Measurements from ENCODE around the gene KLHL2. TPM values are rescaled to one million over a fixed set of nuclear protein-coding genes. Genes with fewer than 3 reads are reported as not detected.
"Not testable (repeated sequence)": the region's sequence is repeated elsewhere in the genome, so short reads cannot be mapped to it uniquely, and the experiment has no call there.

KLHL2 gene
- total RNA-seq, 1 donor from 2014 or later, result 28.2 TPM

DNA sequence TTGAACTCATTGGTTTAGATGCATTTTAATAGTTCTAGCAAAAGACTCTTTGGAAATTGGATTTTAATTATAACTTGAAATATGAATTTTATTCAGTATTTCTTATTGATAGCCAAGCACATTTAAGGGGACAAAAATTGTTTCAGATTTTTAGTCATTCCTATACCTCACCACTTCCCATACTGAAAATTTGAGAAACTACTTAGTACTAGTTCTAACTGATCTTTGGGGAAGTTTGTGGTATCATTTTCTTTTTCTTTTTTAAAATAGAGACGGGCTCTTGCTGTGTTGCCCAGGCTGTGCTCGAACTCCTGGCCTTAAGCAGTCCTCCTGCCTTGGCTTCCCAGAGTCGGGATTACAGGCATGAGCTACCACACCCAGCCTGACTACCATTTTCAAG is 68.0 kb downstream of the KLHL2 start:
- not testable (repeated sequence) for H3K4me1 ChIP-seq (ENCODE audit: insufficient read depth, low read length); H3K27ac ChIP-seq (ENCODE audit: low read depth, low read length); H3K9me3 ChIP-seq (ENCODE audit: insufficient read depth, low read depth, low read length); H2AFZ ChIP-seq (ENCODE audit: low read depth, low read length); H3K4me3 Mint-ChIP-seq (ENCODE audit: unreplicated experiment); H3K36me3 ChIP-seq (ENCODE audit: insufficient read depth, low read length); H4K20me1 ChIP-seq (ENCODE audit: insufficient read depth, low read length); H3K27me3 ChIP-seq (ENCODE audit: insufficient read depth, low read length); H3K9me3 Mint-ChIP-seq (ENCODE audit: unreplicated experiment); H3K4me2 ChIP-seq (ENCODE audit: low read length); H3K79me2 ChIP-seq (ENCODE audit: insufficient read depth, low read length); DNase-seq (ENCODE audit: low read depth); FAIRE-seq; H3K4me3 ChIP-seq (ENCODE audit: insufficient read depth, low read depth, low read length); H3K4me1 Mint-ChIP-seq (ENCODE audit: low read depth, unreplicated experiment); H3K9ac ChIP-seq (ENCODE audit: low read length); H3K36me3 Mint-ChIP-seq (ENCODE audit: low read depth, unreplicated experiment); H3K27me3 Mint-ChIP-seq (ENCODE audit: low read depth, unreplicated experiment); H3K27ac Mint-ChIP-seq (ENCODE audit: unreplicated experiment)

DNA sequence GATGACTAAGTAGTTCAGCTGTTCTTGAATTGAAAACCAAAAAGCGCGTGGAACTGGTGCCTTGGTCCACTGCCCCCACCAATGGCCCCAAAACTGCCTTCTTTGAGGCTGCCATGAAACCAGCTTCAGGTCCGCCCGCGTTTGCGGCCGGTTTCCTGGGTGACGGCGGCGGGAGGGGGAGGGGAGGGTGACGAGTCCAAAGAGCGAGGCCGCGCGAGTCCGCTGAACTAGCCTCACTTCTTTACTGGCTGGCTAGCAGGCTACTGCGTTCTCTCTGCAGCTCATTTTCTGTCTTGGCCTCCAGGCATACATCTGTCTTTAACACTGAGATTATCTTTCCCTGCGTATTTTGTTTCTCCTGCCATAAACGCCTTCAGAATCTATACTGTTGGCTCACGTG is 72.2 kb downstream of the KLHL2 start:
- not testable (repeated sequence) for H3K36me3 ChIP-seq (ENCODE audit: insufficient read depth, low read length); H3K4me2 ChIP-seq (ENCODE audit: low read length); DNase-seq (ENCODE audit: low read depth); H3K27ac ChIP-seq (ENCODE audit: low read depth, low read length); H3K4me1 ChIP-seq (ENCODE audit: insufficient read depth, low read length); H3K9me3 Mint-ChIP-seq (ENCODE audit: unreplicated experiment); H2AFZ ChIP-seq (ENCODE audit: low read depth, low read length); H3K27me3 Mint-ChIP-seq (ENCODE audit: low read depth, unreplicated experiment); H3K4me1 Mint-ChIP-seq (ENCODE audit: low read depth, unreplicated experiment); H3K4me3 Mint-ChIP-seq (ENCODE audit: unreplicated experiment); FAIRE-seq; H3K27me3 ChIP-seq (ENCODE audit: insufficient read depth, low read length); H3K27ac Mint-ChIP-seq (ENCODE audit: unreplicated experiment); H3K79me2 ChIP-seq (ENCODE audit: insufficient read depth, low read length); H4K20me1 ChIP-seq (ENCODE audit: insufficient read depth, low read length); H3K4me3 ChIP-seq (ENCODE audit: insufficient read depth, low read depth, low read length); H3K9ac ChIP-seq (ENCODE audit: low read length); H3K9me3 ChIP-seq (ENCODE audit: insufficient read depth, low read depth, low read length)
- H3K36me3 Mint-ChIP-seq (ENCODE audit: low read depth, unreplicated experiment), result peaks cover 19% of the 10 kb centered on the region

DNA sequence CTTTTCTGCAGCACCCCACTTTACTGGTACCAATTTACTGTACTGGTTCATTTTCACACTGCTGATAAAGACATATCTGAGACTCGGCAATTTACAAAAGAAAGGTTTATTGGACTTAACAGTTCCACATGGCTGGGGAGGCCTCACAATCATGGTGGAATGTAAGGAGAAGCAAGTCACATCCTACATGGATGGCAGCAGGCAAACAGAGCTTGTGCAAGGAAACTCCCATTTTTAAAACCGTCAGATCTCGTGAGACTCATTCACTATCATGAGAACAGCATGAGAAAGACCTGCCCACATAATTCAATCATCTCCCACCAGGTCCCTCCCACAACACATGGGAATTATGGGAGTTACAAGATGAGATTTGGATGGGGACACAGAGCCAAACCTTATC is 77.3 kb downstream of the KLHL2 start:
- H3K9ac ChIP-seq (ENCODE audit: low read length); H2AFZ ChIP-seq (ENCODE audit: low read depth, low read length); FAIRE-seq; H3K4me1 ChIP-seq (ENCODE audit: insufficient read depth, low read length); H3K27ac ChIP-seq (ENCODE audit: low read depth, low read length); H3K79me2 ChIP-seq (ENCODE audit: insufficient read depth, low read length); H3K4me2 ChIP-seq (ENCODE audit: low read length); DNase-seq (ENCODE audit: low read depth); H3K27me3 Mint-ChIP-seq (ENCODE audit: low read depth, unreplicated experiment); H3K9me3 Mint-ChIP-seq (ENCODE audit: unreplicated experiment); H3K4me3 ChIP-seq (ENCODE audit: insufficient read depth, low read depth, low read length); H3K27me3 ChIP-seq (ENCODE audit: insufficient read depth, low read length); H3K36me3 ChIP-seq (ENCODE audit: insufficient read depth, low read length); H3K27ac Mint-ChIP-seq (ENCODE audit: unreplicated experiment); H3K9me3 ChIP-seq (ENCODE audit: insufficient read depth, low read depth, low read length); H3K4me3 Mint-ChIP-seq (ENCODE audit: unreplicated experiment); H4K20me1 ChIP-seq (ENCODE audit: insufficient read depth, low read length): not testable (repeated sequence)
- H3K36me3 Mint-ChIP-seq (ENCODE audit: low read depth, unreplicated experiment), result peaks cover 20% of the 10 kb centered on the region
- peaks cover 16% of the 10 kb centered on the region for H3K4me1 Mint-ChIP-seq (ENCODE audit: low read depth, unreplicated experiment)

DNA sequence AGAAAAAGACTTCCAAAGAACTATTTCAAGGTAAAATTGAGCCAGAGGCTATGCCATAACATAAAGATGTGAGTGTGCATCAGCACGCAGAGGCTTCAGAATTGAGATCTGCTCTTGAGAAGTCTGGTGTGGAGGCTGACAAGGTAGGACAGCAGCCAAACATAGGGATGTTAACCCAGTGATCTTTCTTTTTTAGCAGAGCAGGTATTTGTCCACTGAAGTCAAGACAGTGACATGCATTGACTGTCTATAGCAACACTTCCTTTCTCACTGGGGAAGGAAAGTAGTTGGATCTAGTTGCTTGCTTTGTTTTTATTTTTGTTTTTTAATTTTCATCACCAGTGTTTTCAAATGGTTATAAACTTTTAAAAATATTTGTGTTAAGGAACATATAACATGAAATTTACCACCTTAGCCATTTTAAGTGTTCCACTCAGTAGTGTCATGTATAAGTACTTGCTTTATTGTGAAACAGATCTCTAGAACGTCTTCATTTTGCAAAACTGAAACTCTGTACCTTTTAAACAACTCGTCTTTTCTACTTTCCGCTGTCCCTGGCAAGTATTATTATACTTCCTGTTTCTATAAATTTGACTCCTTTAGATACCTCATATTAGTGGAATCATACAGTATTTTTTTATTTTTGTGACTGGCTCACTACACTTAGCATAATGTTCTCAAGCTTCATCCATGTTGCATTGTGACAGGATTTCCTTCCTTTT is 79.4 kb downstream of the KLHL2 start:
- not testable (repeated sequence) for H2AFZ ChIP-seq (ENCODE audit: low read depth, low read length); H3K36me3 ChIP-seq (ENCODE audit: insufficient read depth, low read length); H3K9me3 ChIP-seq (ENCODE audit: insufficient read depth, low read depth, low read length); H3K27ac Mint-ChIP-seq (ENCODE audit: unreplicated experiment); H3K27me3 Mint-ChIP-seq (ENCODE audit: low read depth, unreplicated experiment); H3K9me3 Mint-ChIP-seq (ENCODE audit: unreplicated experiment); H3K27me3 ChIP-seq (ENCODE audit: insufficient read depth, low read length); H3K79me2 ChIP-seq (ENCODE audit: insufficient read depth, low read length); H3K9ac ChIP-seq (ENCODE audit: low read length); H4K20me1 ChIP-seq (ENCODE audit: insufficient read depth, low read length); DNase-seq (ENCODE audit: low read depth); H3K4me3 ChIP-seq (ENCODE audit: insufficient read depth, low read depth, low read length); H3K4me1 ChIP-seq (ENCODE audit: insufficient read depth, low read length); FAIRE-seq; H3K27ac ChIP-seq (ENCODE audit: low read depth, low read length); H3K4me3 Mint-ChIP-seq (ENCODE audit: unreplicated experiment); H3K4me2 ChIP-seq (ENCODE audit: low read length)
- Mint-ChIP-seq H3K4me1 (ENCODE audit: low read depth, unreplicated experiment) (peaks cover 16% of the 10 kb centered on the region), H3K36me3 (ENCODE audit: low read depth, unreplicated experiment) (peaks cover 20% of the 10 kb centered on the region)

Measured in astrocyte (in vitro differentiated cells and primary cell).